ENCODE data around the gene MMP13.

GRCh38 chr11:102929972-102930371 is 25.6 kb downstream of the MMP13 start:
- TF ChIP-seq EP300 (IDR thresholded peaks at IDR 0.05), result no peak
- no peak for TF ChIP-seq POLR2AphosphoS5 (IDR thresholded peaks at IDR 0.05)

Data from gastroesophageal sphincter (tissue), 2 donors.